ENCODE measurements around the gene USP7. TPM values are rescaled to one million over a fixed set of nuclear protein-coding genes. Genes with fewer than 3 reads are reported as not detected.

USP7 gene
- polyA plus RNA-seq, 1 donor (not counting 4 experiments of a cell fraction or from before 2014, with no cell fraction given) = 63.4 TPM

- H3K9ac ChIP-seq (ENCODE audit: control insufficient read depth, extremely low read depth, insufficient read depth, low read length) = peak overlapping the region; percentile 87
- H3K4me3 ChIP-seq (ENCODE audit: control insufficient read depth in 2 of 3, extremely low read depth in 1 of 3, insufficient read depth in 2 of 3, low read depth in 1 of 3, low read length in 3 of 3) = peak overlapping the region; percentile 58 to 85 (median 70)
- TF ChIP-seq EZH2 (IDR thresholded peaks at IDR 0.05; ENCODE audit: low read length) (no peak), CTCF (optimal IDR thresholded peaks at IDR 0.05 in 1 of 3, IDR thresholded peaks at IDR 0.05 in 1 of 3, conservative IDR thresholded peaks at IDR 0.05 in 1 of 3; ENCODE audit: extremely low read depth in 1 of 3, insufficient read depth in 2 of 3, low read length in 3 of 3) (no peak)
- FAIRE-seq (no peak), DNase-seq (ENCODE audit: low read depth, low spot score) (no peak)
- H3K79me2 ChIP-seq (ENCODE audit: control insufficient read depth, insufficient read depth, low read length) = peaks cover 51% of the 10 kb centered on the region
- peak overlapping the region; percentile 62 for H3K27ac ChIP-seq (ENCODE audit: control insufficient read depth, insufficient read depth, low read length)
- H3K36me3 ChIP-seq (ENCODE audit: control insufficient read depth in 2 of 2, extremely low read depth in 1 of 2, insufficient read depth in 2 of 2, low read length in 2 of 2) = peaks cover 3 to 7% of the 10 kb centered on the region in 2 experiments
- peaks cover 21% of the 10 kb centered on the region for H4K20me1 ChIP-seq (ENCODE audit: control insufficient read depth, extremely low read depth, insufficient read depth, low read length)
- H2AFZ ChIP-seq (ENCODE audit: control insufficient read depth, low read length) = no peak overlapping the region
- dilution Hi-C loops (cut with MboI; ENCODE audit: extremely low pct_ligation_motif_present, low sequenced_read_pairs) = no loop called here
- peaks cover 42% of the 10 kb centered on the region for H3K4me1 ChIP-seq (ENCODE audit: control insufficient read depth, extremely low read depth, insufficient read depth, low read length)
- peaks cover 9% of the 10 kb centered on the region for H3K9me1 ChIP-seq (ENCODE audit: control insufficient read depth, extremely low read depth, insufficient read depth, low read length)
- H3K9me3 ChIP-seq (ENCODE audit: control insufficient read depth, low read depth, low read length) = no peaks in the 10 kb centered on the region
- peak overlapping the region; percentile 93 for H3K4me2 ChIP-seq (ENCODE audit: control insufficient read depth, extremely low read depth, insufficient read depth, low read depth, low read length)
- no peaks in the 10 kb centered on the region for H3K27me3 ChIP-seq (ENCODE audit: control insufficient read depth, extremely low read depth, insufficient read depth, low read length)
Observed at GRCh38 chr16:8867932-8868415, 95.7 kb downstream of the USP7 start.

GRCh38 chr16:8867216-8867931, 96.3 kb downstream of the USP7 start:
- TF ChIP-seq EZH2 (IDR thresholded peaks at IDR 0.05; ENCODE audit: low read length) (no peak), CTCF (optimal IDR thresholded peaks at IDR 0.05 in 1 of 3, IDR thresholded peaks at IDR 0.05 in 1 of 3, conservative IDR thresholded peaks at IDR 0.05 in 1 of 3; ENCODE audit: extremely low read depth in 1 of 3, insufficient read depth in 2 of 3, low read length in 3 of 3) (no peak)
- Histone ChIP-seq H3K9ac (ENCODE audit: control insufficient read depth, extremely low read depth, insufficient read depth, low read length) (peak overlapping the region; percentile 87), H3K9me1 (ENCODE audit: control insufficient read depth, extremely low read depth, insufficient read depth, low read length) (peaks cover 9% of the 10 kb centered on the region), H4K20me1 (ENCODE audit: control insufficient read depth, extremely low read depth, insufficient read depth, low read length) (peaks cover 25% of the 10 kb centered on the region), H3K4me3 (ENCODE audit: control insufficient read depth in 2 of 3, extremely low read depth in 1 of 3, insufficient read depth in 2 of 3, low read depth in 1 of 3, low read length in 3 of 3) (peak overlapping the region; percentile 58 to 85 (median 70)), H3K27me3 (ENCODE audit: control insufficient read depth, extremely low read depth, insufficient read depth, low read length) (no peaks in the 10 kb centered on the region), H3K36me3 (ENCODE audit: control insufficient read depth in 2 of 2, extremely low read depth in 1 of 2, insufficient read depth in 2 of 2, low read length in 2 of 2) (peaks cover 3 to 7% of the 10 kb centered on the region in 2 experiments), H3K4me2 (ENCODE audit: control insufficient read depth, extremely low read depth, insufficient read depth, low read depth, low read length) (peak overlapping the region; percentile 93), H3K4me1 (ENCODE audit: control insufficient read depth, extremely low read depth, insufficient read depth, low read length) (peaks cover 42% of the 10 kb centered on the region), H3K79me2 (ENCODE audit: control insufficient read depth, insufficient read depth, low read length) (peaks cover 57% of the 10 kb centered on the region), H3K9me3 (ENCODE audit: control insufficient read depth, low read depth, low read length) (no peaks in the 10 kb centered on the region), H2AFZ (ENCODE audit: control insufficient read depth, low read length) (peak overlapping the region; percentile 16), H3K27ac (ENCODE audit: control insufficient read depth, insufficient read depth, low read length) (peak overlapping the region; percentile 62)
- dilution Hi-C loops (cut with MboI; ENCODE audit: extremely low pct_ligation_motif_present, low sequenced_read_pairs) = no loop called here
- FAIRE-seq = no peak
- DNase-seq (ENCODE audit: low read depth, low spot score) = no peak
